HK-2 (cell line): Measurements from ENCODE around the gene CPXM2.

Experiments used
- DNase-seq: peaks from one replicate; pipeline ENCODE4 v3.0.0-alpha.2; 2018; ENCODE audit not compliant: unreplicated experiment

Gene CPXM2

GRCh38 chr10:123774132-123774742, 117.4 kb downstream of the CPXM2 start:
- no peak for DNase-seq

DNA sequence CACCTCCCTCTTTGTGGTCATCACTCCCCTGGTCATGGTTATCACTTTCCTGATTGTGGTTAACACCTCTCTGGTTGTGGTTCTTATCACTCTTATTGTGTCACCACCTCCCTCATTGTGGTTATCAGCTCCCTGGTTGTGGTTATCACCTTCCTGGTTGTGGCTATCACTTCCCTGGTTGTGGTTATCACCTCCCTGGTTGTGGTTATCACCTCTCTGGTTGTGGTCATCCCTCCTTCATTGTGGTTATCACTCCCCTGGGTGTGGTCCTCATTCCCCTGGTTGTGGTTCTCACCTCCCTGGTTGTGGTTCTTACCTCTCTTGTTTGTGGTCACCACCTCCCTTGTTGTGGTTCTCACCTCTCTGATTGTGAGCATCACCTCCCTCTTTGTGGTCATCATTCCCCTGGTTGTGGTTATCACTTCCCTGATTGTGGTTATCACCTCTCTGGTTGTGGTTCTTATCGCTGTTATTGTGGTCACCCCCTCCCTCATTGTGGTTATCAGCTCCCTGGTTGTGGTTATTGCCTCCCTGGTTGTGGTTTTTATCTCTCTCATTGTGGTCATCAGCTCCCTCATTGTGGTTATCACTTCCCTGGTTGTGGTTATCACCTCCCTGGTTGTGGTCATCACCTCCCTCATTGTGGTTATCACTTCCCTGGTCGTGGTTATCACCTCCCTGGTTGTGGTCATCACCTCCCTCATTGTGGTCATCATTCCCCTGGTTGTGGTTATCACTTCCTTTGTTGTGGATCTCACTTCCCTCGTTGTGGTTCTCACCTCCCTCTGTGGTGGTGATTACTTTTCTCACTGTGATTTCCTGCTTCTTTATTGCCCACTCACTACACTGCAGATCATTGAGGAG, 118.7 kb downstream of the CPXM2 start:
- no peak for DNase-seq

- no peak for DNase-seq
Observed at GRCh38 chr10:123771877-123772644, 119.5 kb downstream of the CPXM2 start.

GRCh38 chr10:123769647-123770046, 122.0 kb downstream of the CPXM2 start:
- no peak for DNase-seq

GRCh38 chr10:123766761-123767160, 124.8 kb downstream of the CPXM2 start:
- no peak for DNase-seq

DNA sequence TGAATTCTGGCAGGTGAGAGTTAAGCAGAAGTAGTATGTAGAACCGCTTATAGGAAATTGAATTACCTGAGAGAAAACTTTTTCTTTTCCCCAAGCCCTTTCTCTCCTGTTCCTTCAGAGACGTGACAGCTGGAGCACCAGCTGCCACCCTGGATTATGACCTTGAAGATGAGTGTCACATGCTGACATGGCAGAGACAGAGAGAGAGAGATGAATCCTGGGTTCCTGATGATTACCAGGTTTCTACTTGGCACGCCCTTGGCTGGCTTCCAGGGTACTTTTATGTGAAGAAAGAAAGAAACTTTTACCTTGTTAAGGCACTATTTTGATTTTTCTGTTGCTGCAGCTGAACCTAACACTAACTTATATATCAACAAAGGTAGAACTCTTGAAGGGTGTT, 125.6 kb downstream of the CPXM2 start:
- DNase-seq = no peak

DNA sequence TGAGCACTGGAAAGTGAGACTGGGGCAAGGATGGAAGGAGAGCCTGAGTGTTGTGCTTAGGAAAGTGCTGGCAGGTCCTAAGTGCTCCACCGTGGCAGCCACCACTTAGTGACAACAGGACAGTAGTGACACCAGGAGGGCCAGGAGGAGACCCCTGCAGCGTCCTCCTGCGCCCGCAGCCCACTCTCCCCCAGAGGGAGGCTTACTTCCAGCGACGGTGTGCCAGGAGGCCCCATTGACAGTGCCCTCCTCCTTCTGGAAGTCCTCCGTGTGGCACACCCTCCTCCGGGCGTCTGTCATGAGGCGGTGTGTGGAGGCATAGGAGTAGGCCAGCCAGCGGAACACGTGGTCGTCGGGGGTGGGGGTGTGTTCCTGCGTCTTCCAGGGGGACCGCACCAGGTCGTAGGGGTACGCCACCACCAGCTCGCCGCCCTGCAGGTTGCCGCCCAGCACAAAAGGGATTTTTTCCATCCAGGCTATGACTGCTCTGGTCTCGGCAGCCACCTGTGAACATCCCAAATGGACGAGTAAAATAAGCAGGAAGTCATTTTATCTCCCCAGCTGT, 129.9 kb downstream of the CPXM2 start:
- DNase-seq = no peak

DNA sequence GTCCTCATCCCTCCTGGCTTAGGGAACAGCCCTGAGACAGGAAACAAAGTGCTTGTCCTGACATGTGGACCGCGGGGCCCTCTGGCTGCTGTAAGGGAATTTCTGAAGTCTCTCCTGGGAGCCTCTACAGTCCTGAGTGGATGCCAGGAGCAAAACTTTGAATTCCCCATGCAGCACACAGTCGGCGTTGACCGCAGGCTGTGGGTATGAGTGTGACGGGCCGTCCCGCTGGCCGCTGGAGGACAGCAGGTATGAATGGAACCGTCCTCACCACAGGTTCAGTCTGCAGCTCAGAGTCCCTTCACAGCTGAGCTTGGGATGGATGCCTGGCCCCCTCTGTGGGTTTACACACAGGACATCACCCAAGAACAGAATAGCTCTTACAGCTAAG, 130.6 kb downstream of the CPXM2 start:
- no peak for DNase-seq

DNA sequence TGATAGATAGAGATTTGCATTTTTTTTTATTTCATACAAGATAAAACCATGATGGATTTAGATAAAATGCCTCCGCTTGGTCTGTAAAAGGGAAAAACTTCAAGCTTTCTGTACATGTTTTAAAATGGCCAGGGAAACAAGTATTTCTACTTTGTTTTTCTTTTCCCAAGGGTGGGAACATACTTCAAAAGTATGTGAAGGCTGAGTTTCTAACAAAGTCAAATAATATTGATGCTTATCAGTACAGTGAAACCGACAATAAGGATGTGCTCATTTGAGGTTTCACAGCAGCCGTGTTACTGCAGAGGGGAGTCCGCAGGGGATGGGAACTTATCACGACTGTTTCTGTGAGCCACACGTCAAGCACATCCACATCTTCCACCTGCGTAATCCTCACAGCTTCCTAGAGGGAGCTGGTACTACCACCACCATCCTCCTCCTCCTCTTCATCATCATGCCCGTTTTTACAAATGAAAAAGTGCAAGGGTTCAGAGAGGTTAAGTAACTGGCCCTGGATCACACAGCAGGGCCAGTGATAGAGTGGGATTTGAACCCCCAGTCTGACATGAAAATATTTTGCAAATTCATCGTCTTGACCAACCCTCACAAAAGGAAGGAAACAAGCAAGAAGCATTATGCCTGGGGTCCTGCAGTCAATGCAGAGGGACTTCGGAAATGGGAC, 131.1 kb downstream of the CPXM2 start:
- DNase-seq = no peak

GRCh38 chr10:123759501-123760031, 132.0 kb downstream of the CPXM2 start:
- DNase-seq = no peak

- DNase-seq = no peak
Observed at GRCh38 chr10:123759041-123759440, 132.6 kb downstream of the CPXM2 start.

DNA sequence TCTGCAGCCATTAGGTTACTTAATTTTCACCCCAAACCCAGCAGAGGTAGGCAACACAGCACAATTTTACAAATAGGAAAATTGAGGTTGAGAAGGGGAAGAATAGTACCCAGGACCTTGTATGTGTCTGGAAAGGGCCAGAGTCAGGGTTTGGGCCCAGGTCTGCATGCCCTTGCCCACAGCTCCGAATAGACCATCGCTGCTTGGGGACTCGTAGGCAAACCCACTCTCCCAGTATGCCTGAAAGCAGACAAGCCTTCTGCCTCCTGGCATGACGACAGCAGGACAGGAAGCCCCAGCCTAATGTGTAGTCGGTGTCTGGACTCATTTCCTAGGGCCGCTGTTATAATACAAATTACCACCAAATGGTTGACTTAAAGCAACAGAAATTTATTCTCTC, 133.8 kb downstream of the CPXM2 start:
- no peak for DNase-seq

GRCh38 chr10:123755061-123755460, 136.5 kb downstream of the CPXM2 start:
- no peak for DNase-seq

- no peak for DNase-seq
Observed at GRCh38 chr10:123754123-123754522, 137.5 kb downstream of the CPXM2 start.

DNA sequence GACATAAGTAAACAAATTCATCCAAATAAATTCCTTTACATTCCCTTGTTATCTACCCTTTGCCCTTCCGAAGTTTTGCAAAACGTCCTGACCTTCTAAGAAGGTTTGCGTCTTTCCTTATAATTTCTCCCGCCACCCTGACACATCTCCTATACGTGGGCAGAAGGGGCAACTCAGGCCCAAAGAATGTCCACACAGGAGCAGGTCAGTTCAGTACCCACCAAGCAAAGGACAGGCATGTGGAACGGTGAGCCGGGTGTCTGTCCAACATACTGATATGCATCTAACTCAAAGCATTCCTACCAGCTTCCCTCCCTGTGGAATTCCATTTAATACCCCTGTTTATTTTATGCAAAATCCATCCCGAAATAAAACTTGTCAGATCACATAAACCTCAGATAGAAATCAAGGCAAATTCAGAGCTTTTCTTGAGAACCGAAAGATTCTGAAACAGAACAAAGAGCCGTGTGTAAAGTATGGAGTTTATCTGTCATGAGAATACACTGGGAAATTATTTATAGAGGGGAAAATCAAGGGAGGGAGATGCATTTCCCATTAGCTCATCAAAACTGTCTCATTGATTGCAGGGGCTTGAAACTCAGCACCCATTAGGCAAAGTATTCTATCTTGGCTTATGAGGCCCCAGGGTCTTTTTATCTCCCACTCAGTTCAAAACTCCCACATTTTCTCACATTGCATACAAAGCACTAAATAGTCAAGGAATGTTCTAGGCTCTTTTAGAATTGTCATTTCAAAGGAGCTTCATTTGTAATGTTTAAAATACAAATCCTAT, 140.1 kb downstream of the CPXM2 start:
- no peak for DNase-seq

DNA sequence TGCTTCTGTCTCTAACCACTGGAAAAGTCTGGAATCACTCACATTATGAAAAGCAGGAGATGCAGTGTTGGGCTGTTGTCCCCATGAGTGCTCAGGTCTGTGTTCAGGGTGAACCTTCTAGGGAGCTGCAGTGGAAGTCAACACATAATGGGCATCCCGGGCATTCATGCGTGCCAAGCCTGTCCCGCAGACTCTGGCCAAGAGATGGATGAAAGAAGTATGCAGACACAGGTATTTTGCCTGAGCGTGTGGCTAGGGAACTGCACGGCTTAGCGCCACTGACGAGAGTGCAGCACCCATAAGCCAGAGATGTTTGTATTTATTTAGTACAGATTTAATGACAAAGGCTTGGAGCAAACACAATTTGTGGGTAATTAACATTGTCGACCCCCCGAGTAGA, 140.7 kb downstream of the CPXM2 start:
- DNase-seq = no peak

GRCh38 chr10:123748711-123749110, 142.9 kb downstream of the CPXM2 start:
- DNase-seq = no peak

DNA sequence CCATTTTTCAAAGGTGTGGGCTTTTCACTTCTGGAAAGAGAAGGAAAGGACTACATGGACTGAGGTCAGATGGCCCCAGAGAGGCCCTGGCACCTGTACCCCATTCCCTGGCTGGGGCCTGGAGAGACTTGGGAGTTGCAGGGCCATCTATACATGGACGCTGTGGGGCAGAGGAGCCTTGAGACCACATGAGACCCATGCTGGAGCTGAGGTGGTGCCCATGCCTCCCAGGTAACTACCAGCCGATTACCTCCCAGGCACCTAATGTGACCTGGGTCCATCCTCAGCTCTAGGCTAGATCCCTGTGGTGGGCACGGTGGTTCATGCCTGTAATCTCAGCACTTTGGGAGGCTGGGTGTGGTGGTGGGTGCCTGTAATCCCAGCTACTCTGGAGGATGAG, 144.2 kb downstream of the CPXM2 start:
- DNase-seq = no peak

DNA sequence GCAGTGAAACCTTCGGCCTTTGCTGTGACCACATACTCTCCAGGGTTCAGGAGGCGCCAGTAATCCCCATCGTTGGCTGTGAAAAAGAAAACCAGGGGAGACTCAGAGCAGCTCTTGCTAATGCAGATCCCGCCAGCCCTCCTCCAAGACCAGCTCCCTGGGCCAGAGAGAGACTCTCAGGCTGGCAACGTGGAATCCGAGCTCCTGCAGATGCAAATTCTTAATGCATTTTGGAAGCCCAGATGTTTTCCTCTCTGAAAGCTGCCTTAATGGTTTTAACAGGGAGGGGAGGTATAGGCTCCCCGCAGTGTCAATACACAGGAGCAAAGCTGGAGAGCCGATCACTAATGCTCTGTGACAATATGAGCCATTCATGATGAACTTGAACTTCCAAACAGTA, 144.7 kb downstream of the CPXM2 start:
- DNase-seq = no peak

DNA sequence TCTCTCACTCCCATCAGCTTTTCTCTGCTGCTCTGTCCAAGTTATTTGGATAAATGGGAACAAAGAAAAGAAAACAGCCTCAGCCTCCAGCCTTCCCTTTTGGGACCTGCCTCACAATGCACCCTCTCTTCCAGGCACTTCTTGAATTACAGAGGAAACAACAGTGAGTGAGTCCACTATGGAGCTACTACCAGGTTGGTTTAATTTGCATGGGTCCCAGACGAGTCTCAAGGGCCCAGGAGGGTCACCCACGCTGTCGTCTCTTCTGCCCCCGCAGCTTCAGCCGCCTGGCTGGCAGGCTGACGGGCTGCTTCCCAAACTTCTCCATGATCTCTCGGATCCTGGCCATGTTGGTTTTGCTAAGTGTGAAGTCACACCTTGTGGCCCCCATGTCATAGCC, 145.1 kb downstream of the CPXM2 start:
- no peak for DNase-seq

DNA sequence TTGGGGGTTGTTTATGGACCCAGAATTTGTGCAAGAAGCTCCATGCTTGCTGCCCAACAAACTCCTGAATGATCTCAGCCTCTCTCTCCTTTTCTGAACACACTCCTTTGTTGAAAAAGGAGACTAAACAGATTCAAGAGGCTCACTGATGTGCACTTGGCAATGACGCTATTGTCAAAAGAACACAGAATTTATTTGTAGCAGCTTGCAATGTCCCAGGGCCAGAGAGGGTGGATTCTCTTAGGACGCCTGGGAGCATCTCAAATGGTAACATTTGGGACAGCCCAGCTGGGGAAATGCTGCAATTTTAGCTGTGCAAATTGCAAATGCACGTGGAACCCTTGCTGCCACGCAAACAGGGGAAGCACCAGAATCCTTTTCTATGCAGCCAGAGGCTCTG, 145.5 kb downstream of the CPXM2 start:
- DNase-seq = no peak
